ENCODE results near the gene ALDH3A1. TPM values are rescaled to one million over a fixed set of nuclear protein-coding genes. Genes with fewer than 3 reads are reported as not detected.
"Not testable (repeated sequence)": the region's sequence is repeated elsewhere in the genome, so short reads cannot be mapped to it uniquely, and the experiment has no call there.

The ALDH3A1 gene
- total RNA-seq, 2 donors from 2014 or later, result 0.30 TPM; not detected in 1

DNA sequence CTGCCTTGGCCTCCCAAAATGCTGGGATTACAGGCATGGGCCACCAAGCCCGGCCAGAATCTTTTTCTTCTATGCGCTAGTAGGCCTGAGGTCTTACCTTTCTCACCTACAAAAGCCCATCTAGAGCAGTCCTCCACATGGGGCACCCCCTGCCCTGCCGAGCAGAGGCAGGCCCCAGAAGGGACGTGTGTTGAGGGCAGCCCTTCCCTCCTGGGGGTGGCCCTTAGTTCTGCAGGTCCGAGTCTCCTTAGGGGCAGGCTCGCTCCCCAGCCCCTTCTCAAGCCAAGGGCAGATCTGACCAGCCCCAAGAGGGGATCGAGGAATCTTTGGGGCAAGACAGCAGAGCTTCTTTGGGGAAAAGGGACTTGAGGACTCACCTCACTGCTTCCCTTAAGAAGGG, 17.9 kb upstream of the ALDH3A1 start:
- H3K27ac Mint-ChIP-seq, result no peak overlapping the region
- peaks cover 0 to 10% of the 10 kb centered on the region in 2 donors for H3K36me3 Mint-ChIP-seq

GRCh38 chr17:19763991-19764390, 15.9 kb upstream of the ALDH3A1 start:
- not testable (repeated sequence) for H3K27ac Mint-ChIP-seq; H3K36me3 Mint-ChIP-seq; H3K9me3 Mint-ChIP-seq; ATAC-seq; DNase-seq (ENCODE audit: low spot score in 2 of 2)

More for the DNA sequence above, 17.9 kb upstream of the ALDH3A1 start:
- H3K9me3 Mint-ChIP-seq, result no peaks in the 10 kb centered on the region
- no peak for DNase-seq (ENCODE audit: low spot score in 2 of 2)
- ATAC-seq, result no peak

GRCh38 chr17:19763416-19763815, 15.3 kb upstream of the ALDH3A1 start:
- DNase-seq (ENCODE audit: low spot score in 2 of 2) (no peak), ATAC-seq (no peak)
- H3K36me3 Mint-ChIP-seq, result no peaks in the 10 kb centered on the region
- no peak overlapping the region for H3K27ac Mint-ChIP-seq
- no peaks in the 10 kb centered on the region for H3K9me3 Mint-ChIP-seq

GRCh38 chr17:19762515-19762961, 14.4 kb upstream of the ALDH3A1 start:
- Mint-ChIP-seq H3K36me3 (no peaks in the 10 kb centered on the region), H3K9me3 (no peaks in the 10 kb centered on the region), H3K27ac (no peak overlapping the region)
- DNase-seq (ENCODE audit: low spot score in 2 of 2) (peak in 1 of 2 donors; percentile 76), ATAC-seq (peak; percentile 33 to 69)

DNA sequence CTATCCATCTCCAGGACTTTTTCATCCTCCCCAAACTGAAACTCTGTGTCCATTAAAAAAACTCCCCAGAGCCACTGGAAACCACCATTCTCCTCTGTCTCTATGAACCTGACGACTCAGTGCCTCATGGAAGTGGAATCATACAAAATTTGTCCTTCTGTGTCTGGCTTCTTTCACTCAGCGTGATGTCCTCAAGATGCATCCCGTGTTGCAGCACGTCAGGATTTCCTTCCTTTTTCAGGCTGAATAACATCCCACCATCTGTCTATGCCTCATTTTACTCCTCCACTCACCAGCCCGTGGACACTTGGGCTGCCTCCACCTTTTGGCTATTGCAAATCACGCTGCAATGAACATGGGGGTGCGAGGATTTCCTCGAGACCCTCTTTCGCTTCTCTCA, 12.6 kb upstream of the ALDH3A1 start:
- Mint-ChIP-seq H3K36me3 (no peaks in the 10 kb centered on the region), H3K27ac (no peak overlapping the region), H3K9me3 (no peaks in the 10 kb centered on the region)
- peak in 1 of 2 donors; percentile 26 for DNase-seq (ENCODE audit: low spot score in 2 of 2)
- ATAC-seq, result no peak

DNA sequence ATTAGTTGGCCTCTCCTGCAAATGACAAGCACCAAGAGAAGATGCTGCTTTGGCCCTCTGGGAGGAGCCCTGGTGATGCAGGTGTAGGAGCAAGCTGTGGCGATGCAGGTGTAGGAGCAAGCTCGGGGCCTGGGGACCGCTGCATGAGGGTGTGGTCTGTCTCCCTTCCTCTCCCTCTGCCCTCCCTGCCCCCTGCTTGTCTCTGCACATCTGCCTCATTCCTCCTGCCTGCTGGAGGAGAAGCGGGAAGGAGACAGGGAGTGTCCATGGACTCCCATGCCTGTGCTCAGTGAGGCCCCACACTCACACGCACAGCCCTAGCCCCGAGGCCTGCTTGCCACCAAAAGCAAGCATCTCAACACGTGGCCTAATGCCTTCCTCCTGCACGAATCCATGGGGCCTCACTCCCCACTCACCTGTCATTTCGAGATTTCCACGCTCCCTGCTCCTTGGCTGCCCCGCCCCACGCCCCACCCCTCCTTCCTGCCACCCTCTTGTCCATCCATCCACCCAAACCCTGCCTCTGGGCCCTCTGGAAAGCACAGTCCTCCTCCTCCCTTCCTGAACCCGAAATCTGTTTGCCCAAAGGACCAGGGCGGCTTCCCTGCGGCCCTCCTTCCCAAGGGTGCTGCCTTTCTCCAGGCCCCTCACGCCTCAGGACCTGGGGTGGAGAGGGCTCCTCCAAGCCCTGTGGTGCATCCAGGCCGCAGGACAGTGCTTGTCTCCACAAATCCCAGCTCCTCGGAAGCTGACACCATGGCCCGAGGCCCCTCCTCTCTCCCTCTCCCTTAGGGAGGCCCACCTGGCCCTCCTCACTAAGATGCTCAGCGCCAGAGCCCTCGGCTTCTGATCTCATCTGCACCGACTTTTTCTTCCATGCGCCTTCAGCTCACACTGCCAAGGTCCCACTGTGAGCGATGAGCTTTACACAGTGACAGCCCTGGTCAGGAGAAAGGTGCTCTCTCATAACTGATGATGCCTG, 11.8 kb upstream of the ALDH3A1 start:
- Mint-ChIP-seq H3K9me3 (no peaks in the 10 kb centered on the region), H3K36me3 (no peaks in the 10 kb centered on the region)
- ATAC-seq, result no peak

GRCh38 chr17:19757536-19758180, 9.6 kb upstream of the ALDH3A1 start:
- no peaks in the 10 kb centered on the region for H3K9me3 Mint-ChIP-seq
- H3K27ac Mint-ChIP-seq, result no peak overlapping the region
- H3K36me3 Mint-ChIP-seq, result no peaks in the 10 kb centered on the region
- no peak for ATAC-seq
- DNase-seq (ENCODE audit: low spot score in 2 of 2), result no peak

More for the DNA sequence above, 11.8 kb upstream of the ALDH3A1 start:
- DNase-seq (ENCODE audit: low spot score in 2 of 2), result peak in 1 of 2 donors; percentile 48
- H3K27ac Mint-ChIP-seq, result no peak overlapping the region

DNA sequence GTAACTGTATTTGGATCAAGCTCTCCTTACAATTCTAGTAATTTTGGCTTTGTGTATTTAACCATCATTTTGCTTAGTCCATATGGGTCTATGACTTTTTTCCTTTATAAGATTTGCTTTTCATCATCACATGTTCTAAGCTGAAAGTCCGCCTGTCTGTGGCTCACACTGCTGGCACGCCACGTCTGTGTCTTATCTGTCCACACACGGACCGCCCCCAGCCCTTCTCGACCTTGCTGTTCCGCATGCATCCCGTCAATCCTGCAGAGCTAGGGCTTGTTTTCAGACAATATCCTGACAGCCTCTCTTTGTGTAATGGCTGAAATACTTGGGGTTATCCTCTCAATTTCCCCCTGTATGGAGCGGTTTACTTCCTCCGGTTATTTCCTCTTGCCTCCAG, 8.4 kb upstream of the ALDH3A1 start:
- Mint-ChIP-seq H3K9me3 (no peaks in the 10 kb centered on the region), H3K36me3 (no peaks in the 10 kb centered on the region), H3K27ac (peak overlapping the region in 1 of 2 donors; percentile 2)
- ATAC-seq (no peak), DNase-seq (ENCODE audit: low spot score in 2 of 2) (no peak)

GRCh38 chr17:19755821-19756510, 7.9 kb upstream of the ALDH3A1 start:
- no peaks in the 10 kb centered on the region for H3K36me3 Mint-ChIP-seq
- DNase-seq (ENCODE audit: low spot score in 2 of 2), result no peak

DNA sequence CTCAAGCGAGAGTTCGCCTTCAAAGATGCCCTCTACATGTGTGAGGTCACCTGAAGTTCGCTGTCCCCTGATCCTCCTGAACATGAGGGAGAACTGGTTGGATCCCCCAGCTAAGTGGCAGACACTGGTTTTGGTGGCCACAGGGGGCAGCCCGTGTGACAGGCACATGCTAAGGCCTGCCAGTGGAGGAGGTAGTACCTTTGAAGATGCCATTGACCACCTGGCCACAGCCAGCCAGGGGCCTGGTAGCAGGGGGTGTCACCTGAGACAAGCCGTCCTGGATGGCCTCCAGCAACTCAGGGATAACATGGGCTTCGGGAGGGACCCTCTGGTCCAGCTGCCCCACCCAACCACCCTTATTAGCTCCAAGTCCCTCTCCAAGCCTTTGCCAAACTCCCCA, 7.3 kb upstream of the ALDH3A1 start:
- Mint-ChIP-seq H3K27ac (no peak overlapping the region), H3K36me3 (no peaks in the 10 kb centered on the region), H3K9me3 (no peaks in the 10 kb centered on the region)
- DNase-seq (ENCODE audit: low spot score in 2 of 2) (no peak), ATAC-seq (no peak)

More at GRCh38 chr17:19755821-19756510, 7.9 kb upstream of the ALDH3A1 start:
- no peaks in the 10 kb centered on the region for H3K9me3 Mint-ChIP-seq
- peak overlapping the region in 1 of 2 donors; percentile 2 for H3K27ac Mint-ChIP-seq
- ATAC-seq, result no peak

DNA sequence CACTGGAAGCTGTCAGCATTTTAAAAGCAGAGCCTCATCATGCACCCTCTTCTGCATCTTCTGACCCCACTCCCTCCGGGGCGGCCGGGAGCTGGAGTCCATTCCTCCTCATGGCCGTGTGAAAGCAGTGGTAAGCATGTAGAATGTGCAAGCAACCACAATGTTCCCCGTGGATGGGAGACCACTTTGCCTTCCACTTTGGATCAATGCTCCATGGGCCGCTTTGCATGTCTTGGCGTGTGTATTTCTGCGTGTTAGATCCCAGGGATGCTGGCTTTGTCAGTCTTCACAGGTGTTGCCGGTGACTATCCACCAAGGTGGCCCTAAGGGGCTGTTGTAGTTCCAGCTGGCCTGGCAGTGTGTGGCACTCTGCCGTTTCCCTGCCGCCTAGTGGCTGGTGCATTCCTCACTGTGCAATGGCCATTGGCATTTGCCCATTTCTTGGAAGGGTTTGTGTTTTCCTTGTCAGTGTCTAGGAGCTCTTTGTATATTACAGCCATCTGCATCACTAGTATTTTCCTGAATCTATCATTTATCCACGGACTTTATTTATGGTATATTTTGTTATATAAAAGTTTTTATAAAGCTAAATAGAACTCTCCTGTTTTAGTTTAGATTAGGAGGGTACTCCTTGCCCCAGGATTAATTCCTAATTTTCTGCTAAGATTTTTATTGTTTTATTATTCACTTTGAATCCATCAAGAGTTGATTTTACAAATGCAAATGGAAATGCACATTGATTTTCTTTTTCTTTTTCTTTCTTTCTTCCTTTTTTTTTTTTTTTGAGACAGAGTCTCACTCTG, 5.8 kb upstream of the ALDH3A1 start:
- H3K36me3 Mint-ChIP-seq, result no peaks in the 10 kb centered on the region
- no peak for DNase-seq (ENCODE audit: low spot score in 2 of 2)
- H3K9me3 Mint-ChIP-seq, result no peaks in the 10 kb centered on the region
- no peak overlapping the region for H3K27ac Mint-ChIP-seq
- no peak for ATAC-seq

GRCh38 chr17:19753051-19753509, 5.0 kb upstream of the ALDH3A1 start:
- Mint-ChIP-seq H3K9me3 (no peaks in the 10 kb centered on the region), H3K27ac (peak overlapping the region in 1 of 2 donors; percentile 7), H3K36me3 (no peaks in the 10 kb centered on the region)
- DNase-seq (ENCODE audit: low spot score in 2 of 2), result no peak
- ATAC-seq, result peak in 1 of 2 donors; percentile 49

DNA sequence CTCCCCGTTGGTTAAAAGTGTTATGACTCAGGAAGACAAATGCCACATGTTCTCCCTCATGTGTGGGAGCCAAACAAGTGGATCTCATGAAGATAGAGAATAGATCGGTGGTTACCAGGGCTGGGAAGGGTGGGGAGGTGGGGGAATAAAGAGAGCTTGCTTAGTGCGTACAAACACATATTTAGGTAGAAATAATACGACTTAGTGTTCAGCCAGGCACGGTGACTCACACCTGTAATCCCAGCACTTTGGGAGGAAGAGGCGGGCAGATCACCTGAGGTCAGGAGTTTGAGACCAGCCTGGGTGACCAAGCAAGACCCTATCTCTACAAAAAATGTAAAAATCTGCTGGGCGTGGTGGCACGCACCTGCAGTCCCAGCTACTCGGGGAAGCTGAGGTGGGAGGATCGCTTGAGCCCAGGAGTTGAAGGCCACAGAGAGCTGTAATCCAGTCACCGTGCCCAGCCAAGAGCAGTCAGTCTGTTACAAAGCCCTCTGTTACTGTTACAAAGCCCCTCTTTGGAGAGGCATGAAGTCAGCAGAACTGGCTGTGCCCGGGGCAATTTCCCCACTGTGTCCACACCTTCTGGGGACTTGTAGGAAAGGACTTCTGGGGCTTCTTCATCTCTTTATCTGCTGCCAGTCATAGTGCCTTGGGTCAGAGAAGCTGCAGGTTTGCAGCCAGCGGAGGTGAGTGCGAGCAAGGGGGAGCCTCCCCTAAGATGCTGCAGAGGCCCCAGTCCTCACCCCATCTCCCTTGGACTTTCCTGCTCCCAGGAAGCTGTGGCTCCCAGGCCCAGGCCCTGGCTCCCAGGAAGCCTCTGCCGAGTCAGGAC, 4.3 kb upstream of the ALDH3A1 start:
- Mint-ChIP-seq H3K9me3 (no peaks in the 10 kb centered on the region), H3K27ac (peak overlapping the region in 1 of 2 donors; percentile 7), H3K36me3 (no peaks in the 10 kb centered on the region)
- DNase-seq (ENCODE audit: low spot score in 2 of 2) (no peak), ATAC-seq (peak in 1 of 2 donors; percentile 11)

DNA sequence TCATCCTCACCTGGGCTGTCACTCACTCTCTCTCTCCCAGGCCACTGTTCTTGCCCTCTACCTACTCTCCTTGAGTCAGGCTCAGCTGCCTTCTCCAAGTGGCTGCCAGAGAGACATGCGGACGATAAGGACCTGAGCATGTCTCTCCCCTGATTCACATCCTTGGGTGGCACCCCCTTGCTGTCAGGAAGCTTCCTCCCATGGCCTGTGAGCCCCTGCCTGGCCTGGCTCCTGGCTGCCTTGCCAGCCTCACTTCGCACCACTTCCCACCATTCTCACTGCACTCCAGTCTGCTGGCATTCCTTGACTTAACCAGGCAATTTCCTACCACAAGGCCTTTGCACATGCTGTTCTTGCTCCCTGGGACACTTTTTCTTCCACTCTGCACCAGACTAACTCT, 2.7 kb upstream of the ALDH3A1 start:
- Mint-ChIP-seq H3K36me3 (no peaks in the 10 kb centered on the region), H3K27ac (no peak overlapping the region), H3K9me3 (no peaks in the 10 kb centered on the region)
- ATAC-seq (no peak), DNase-seq (ENCODE audit: low spot score in 2 of 2) (no peak)

GRCh38 chr17:19750020-19750572, 2.0 kb upstream of the ALDH3A1 start:
- DNase-seq (ENCODE audit: low spot score in 2 of 2) (no peak), ATAC-seq (peak in 1 of 2 donors; percentile 54)
- no peak overlapping the region for H3K27ac Mint-ChIP-seq
- no peaks in the 10 kb centered on the region for H3K36me3 Mint-ChIP-seq
- no peaks in the 10 kb centered on the region for H3K9me3 Mint-ChIP-seq
